ENCODE data around the gene RIN1. TPM values are rescaled to one million over a fixed set of nuclear protein-coding genes. Genes with fewer than 3 reads are reported as not detected.

The RIN1 gene
- total RNA-seq, 2 donors from 2014 or later, result 1.6 to 3.4 TPM

DNA sequence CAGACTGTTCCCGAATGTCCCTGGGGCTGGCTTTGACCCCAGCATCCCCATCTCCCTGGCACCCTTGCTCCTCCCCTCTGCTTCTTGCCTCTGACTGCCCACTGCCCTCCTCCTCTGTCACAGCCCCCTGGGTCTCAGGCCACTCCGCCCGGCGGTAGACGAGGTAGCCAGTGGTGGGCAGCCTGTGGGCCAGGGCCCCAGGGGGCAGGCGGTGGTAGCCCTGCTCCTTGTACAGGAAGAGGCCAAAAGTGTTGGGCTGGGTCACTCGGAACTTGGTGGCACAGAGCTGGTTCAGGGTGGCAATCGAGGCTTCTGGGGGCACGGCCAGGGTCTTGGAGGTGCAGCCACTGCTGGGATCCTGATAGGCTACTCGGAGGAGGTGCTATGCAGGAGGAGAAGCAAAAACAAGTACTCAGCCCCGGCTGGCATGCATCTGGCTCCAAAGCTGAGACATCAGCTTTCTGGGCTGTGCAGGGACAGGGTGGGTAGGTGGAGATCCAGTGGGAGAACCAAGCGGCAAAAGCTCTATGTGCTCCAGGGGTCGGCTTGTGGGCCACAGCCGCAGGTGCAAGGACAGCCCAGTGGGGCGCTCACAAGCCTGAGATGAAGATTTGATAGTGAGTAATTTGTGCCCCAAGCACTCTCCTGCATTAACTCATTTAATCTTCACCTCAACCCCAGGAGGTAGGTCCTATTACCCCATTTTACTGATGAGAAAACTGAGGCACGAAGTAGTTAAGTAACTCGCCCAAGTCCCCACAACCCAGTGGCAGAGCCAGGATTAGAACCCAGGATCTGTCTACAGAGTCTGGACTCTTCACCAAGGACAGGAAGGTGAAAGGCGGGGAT, 3.6 kb downstream of the RIN1 start:
- no peak for ATAC-seq (replicated peaks)
- H3K27ac Mint-ChIP-seq, result no peak overlapping the region
- peaks cover 13% of the 10 kb centered on the region for H3K4me1 Mint-ChIP-seq
- peaks cover 15% of the 10 kb centered on the region for H3K36me3 Mint-ChIP-seq (ENCODE audit: low read depth)
- no peaks in the 10 kb centered on the region for H3K27me3 Mint-ChIP-seq
- H3K4me3 Mint-ChIP-seq, result no peak overlapping the region
- no peaks in the 10 kb centered on the region for H3K9me3 Mint-ChIP-seq

GRCh38 chr11:66331542-66332370, 4.5 kb downstream of the RIN1 start:
- Mint-ChIP-seq H3K36me3 (ENCODE audit: low read depth) (peaks cover 6% of the 10 kb centered on the region), H3K27ac (no peak overlapping the region), H3K27me3 (no peaks in the 10 kb centered on the region), H3K9me3 (no peaks in the 10 kb centered on the region), H3K4me3 (no peak overlapping the region), H3K4me1 (peaks cover 13% of the 10 kb centered on the region)
- ATAC-seq (replicated peaks), result no peak

- Mint-ChIP-seq H3K27ac (no peak overlapping the region), H3K27me3 (no peaks in the 10 kb centered on the region), H3K36me3 (ENCODE audit: low read depth) (no peaks in the 10 kb centered on the region), H3K4me1 (peaks cover 7% of the 10 kb centered on the region), H3K4me3 (no peak overlapping the region), H3K9me3 (no peaks in the 10 kb centered on the region)
- ATAC-seq (replicated peaks), result no peak
Measured at GRCh38 chr11:66330931-66331330, 5.3 kb downstream of the RIN1 start.

DNA sequence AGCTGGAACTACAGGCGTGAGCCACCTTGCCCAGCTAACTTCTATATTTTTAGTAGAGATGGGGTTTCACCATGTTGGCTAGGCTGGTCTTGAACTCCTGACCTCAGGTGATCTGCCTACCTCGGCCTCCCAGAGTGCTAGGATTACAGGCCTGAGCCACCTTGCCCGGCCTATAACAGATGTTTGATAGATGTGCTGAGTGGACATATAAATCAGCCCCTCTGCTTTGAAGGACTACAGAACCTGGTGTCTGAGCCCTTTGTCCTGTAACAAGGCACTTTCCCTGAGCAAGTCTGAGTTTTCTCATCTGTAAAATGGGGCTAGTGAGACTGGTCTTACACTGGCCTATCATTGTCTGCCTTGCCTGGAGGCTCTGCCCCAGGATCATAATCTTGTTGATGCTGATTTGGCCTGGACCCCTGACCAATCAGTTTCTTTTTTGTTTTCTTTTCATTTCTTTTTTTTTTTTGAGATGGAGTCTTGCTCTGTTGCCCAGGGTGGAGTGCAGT, 7.0 kb downstream of the RIN1 start:
- no peaks in the 10 kb centered on the region for H3K9me3 Mint-ChIP-seq
- H3K27ac Mint-ChIP-seq, result no peak overlapping the region
- peaks cover 7% of the 10 kb centered on the region for H3K4me1 Mint-ChIP-seq
- no peaks in the 10 kb centered on the region for H3K27me3 Mint-ChIP-seq
- ATAC-seq (replicated peaks), result no peak
- H3K36me3 Mint-ChIP-seq (ENCODE audit: low read depth), result no peaks in the 10 kb centered on the region
- H3K4me3 Mint-ChIP-seq, result no peak overlapping the region

DNA sequence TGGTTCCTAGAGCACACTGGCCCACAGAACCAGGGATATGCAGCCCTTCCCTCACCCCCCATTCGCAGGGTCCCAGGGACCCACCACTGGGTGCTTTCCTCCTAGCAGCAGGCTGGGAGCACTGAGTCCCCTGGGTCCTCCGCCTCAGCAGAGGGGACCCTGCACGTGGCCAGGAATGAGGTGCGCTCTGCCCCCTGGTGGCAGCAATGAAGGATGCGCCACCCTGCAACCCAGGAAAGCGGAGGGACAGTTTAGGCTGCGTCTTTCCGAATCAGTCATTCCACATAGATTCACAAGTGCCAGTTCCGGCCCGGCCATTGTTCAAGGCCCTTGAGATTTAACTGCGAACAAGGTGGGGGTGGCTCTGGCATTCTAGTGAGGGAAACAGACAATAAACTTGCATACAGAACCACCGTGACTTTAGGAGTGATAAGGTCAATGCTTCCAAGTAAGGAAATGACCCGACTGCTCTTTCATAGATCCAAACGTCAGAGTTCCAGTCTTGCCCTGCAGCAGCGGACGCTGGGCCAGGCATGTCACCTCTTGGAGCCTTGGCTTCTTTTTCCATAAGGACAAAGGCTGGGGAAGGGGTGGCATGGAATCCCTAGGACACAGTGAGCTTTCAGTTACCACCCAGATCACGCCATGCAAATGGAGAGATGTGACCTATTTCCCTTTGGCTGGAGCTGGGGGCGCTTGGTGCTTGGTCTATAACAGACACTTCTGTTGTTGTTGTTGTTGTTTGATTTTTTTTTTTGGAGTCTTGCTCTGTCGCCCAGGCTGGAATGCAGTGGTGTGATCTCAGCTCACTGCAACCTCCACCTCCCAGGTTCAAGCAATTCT, 7.7 kb downstream of the RIN1 start:
- Mint-ChIP-seq H3K9me3 (no peaks in the 10 kb centered on the region), H3K27me3 (no peaks in the 10 kb centered on the region), H3K36me3 (ENCODE audit: low read depth) (no peaks in the 10 kb centered on the region), H3K27ac (peak overlapping the region; percentile 79), H3K4me1 (peaks cover 10% of the 10 kb centered on the region), H3K4me3 (peak overlapping the region; percentile 5)
- peak; percentile 92 for ATAC-seq (replicated peaks)

DNA sequence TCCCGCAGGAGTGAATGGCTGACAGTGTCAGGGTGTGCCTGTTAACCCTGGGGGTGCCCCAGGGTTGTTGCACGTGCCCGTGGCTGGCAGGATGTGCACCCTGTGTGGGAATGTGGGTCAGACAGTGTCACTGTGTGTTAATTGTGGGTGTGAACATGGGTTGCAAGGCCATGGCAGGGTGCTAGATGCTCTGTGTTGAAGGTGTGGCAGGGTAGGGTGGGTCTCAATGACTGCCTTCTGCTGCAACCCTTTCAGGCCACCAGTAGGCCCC, 8.3 kb downstream of the RIN1 start:
- Mint-ChIP-seq H3K4me1 (peaks cover 13% of the 10 kb centered on the region), H3K27ac (no peak overlapping the region), H3K9me3 (no peaks in the 10 kb centered on the region), H3K27me3 (no peaks in the 10 kb centered on the region), H3K4me3 (peak overlapping the region; percentile 5), H3K36me3 (ENCODE audit: low read depth) (no peaks in the 10 kb centered on the region)
- peak; percentile 34 for ATAC-seq (replicated peaks)

DNA sequence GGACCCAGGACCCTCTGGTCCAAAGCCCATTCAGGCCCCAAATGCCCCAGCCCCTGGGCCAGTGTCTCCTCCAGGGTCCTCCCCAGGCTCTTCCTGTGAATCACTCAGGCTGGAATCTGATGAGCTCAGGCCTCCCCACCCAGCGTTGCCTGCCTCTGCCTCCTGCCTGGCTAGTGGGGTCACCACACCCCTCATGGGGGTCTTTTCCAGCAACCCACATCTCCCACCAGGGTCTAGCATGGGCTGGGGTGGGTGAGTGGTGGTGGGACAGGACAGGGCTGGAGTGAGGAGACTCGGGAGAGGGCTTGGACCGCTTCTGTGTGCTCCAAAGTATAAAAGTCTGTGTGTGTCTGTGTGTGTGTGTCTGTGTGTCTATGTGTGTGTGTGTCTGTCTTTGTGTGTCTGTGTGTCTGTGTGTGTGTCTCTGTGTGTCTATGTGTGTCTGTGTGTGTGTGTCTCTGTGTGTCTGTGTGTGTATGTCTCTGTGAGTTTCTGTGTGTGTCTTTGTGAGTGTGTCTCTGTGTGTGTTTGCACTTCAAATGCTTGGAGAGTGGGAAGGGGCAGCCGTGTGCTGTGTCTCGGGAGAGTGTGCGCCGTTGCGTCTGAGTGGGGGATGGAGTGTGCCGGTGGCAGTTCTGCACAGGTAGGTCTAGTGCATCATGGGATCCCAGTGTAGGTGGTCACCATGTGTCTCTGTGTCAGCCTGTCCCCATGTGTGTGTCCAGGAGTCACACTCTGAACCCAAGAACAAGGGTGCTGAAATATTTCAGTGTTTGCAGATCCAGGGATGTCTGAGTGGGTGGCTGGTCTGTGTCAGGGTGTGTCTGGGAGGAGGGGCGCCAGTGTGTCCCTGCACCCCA, 8.8 kb downstream of the RIN1 start:
- H3K27ac Mint-ChIP-seq, result peak overlapping the region; percentile 3
- no peaks in the 10 kb centered on the region for H3K27me3 Mint-ChIP-seq
- ATAC-seq (replicated peaks), result no peak
- no peaks in the 10 kb centered on the region for H3K9me3 Mint-ChIP-seq
- peak overlapping the region; percentile 5 for H3K4me3 Mint-ChIP-seq
- H3K36me3 Mint-ChIP-seq (ENCODE audit: low read depth), result no peaks in the 10 kb centered on the region
- peaks cover 13% of the 10 kb centered on the region for H3K4me1 Mint-ChIP-seq

GRCh38 chr11:66326261-66327111, 9.7 kb downstream of the RIN1 start:
- H3K27me3 Mint-ChIP-seq, result no peaks in the 10 kb centered on the region
- H3K27ac Mint-ChIP-seq, result no peak overlapping the region
- no peaks in the 10 kb centered on the region for H3K36me3 Mint-ChIP-seq (ENCODE audit: low read depth)
- ATAC-seq (replicated peaks), result no peak
- H3K9me3 Mint-ChIP-seq, result no peaks in the 10 kb centered on the region
- no peak overlapping the region for H3K4me3 Mint-ChIP-seq
- H3K4me1 Mint-ChIP-seq, result peaks cover 13% of the 10 kb centered on the region

- H3K9me3 Mint-ChIP-seq, result no peaks in the 10 kb centered on the region
- H3K4me1 Mint-ChIP-seq, result peaks cover 13% of the 10 kb centered on the region
- H3K27ac Mint-ChIP-seq, result no peak overlapping the region
- H3K36me3 Mint-ChIP-seq (ENCODE audit: low read depth), result no peaks in the 10 kb centered on the region
- ATAC-seq (replicated peaks), result no peak
- no peaks in the 10 kb centered on the region for H3K27me3 Mint-ChIP-seq
- H3K4me3 Mint-ChIP-seq, result no peak overlapping the region
Measured at GRCh38 chr11:66325263-66325671, 11.0 kb downstream of the RIN1 start.

- no peaks in the 10 kb centered on the region for H3K36me3 Mint-ChIP-seq (ENCODE audit: low read depth)
- no peak overlapping the region for H3K4me3 Mint-ChIP-seq
- peaks cover 13% of the 10 kb centered on the region for H3K4me1 Mint-ChIP-seq
- no peak overlapping the region for H3K27ac Mint-ChIP-seq
- no peaks in the 10 kb centered on the region for H3K9me3 Mint-ChIP-seq
- ATAC-seq (replicated peaks), result no peak
- no peaks in the 10 kb centered on the region for H3K27me3 Mint-ChIP-seq
Measured at GRCh38 chr11:66324664-66325063, 11.6 kb downstream of the RIN1 start.

DNA sequence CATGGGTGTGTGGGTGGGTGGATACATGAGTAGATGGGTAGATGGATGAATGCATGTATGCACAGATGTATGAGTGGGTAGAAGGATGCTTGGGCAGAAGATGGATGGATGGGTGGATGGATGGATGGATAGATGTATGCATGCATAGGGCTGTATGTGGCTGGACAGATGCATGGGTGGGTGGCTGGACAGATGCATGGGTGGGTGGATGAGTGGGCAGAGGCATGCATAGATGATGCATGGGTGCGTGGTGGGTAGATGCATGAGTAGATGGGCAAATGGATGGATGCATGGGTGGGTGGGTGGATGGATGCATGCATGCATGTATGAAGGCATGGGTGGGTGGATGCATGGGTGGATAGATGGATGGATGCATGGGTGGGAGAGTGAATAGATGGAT, 12.6 kb downstream of the RIN1 start:
- peaks cover 13% of the 10 kb centered on the region for H3K4me1 Mint-ChIP-seq

DNA sequence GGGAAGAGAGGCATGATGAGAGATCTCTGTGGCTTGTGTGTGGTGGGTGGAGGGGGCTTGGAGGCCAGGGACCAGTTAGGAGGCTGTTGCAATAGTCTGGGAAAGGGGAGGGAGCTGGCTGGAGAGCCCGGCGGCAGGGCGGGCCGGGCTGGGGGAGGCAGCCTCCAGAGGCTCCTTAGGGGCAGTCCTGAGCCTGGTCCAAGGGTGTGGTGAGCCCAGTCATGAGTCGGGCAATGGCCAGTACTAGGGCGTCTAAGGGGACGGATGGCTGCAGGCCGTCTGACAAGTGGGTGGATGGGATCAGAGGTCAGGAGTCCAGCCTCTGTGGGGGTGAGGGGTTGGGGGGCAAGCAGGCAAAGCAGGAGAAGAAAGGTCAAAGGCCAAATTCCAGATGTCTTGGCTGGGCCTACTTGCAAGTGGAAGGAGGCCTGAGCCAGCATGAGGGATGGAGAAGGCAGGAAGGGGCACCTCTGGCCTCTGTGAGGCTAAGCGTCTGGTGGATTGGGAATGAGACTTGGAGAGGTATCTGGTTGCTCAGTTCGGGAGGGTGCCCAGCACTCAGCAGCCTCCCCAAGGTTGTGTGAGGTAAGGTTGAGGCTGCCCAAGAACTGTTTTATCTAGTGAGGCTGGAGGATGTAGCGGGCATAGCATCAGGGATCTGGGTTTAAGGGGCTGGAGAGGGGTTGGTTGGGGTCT, 13.4 kb downstream of the RIN1 start:
- no peak for ATAC-seq (replicated peaks)
- Mint-ChIP-seq H3K4me1 (peaks cover 13% of the 10 kb centered on the region), H3K27me3 (no peaks in the 10 kb centered on the region), H3K36me3 (ENCODE audit: low read depth) (no peaks in the 10 kb centered on the region), H3K4me3 (no peak overlapping the region), H3K9me3 (no peaks in the 10 kb centered on the region), H3K27ac (no peak overlapping the region)

More for the DNA sequence above, 12.6 kb downstream of the RIN1 start:
- no peak for ATAC-seq (replicated peaks)
- Mint-ChIP-seq H3K9me3 (no peaks in the 10 kb centered on the region), H3K36me3 (ENCODE audit: low read depth) (no peaks in the 10 kb centered on the region), H3K27me3 (no peaks in the 10 kb centered on the region), H3K4me3 (no peak overlapping the region), H3K27ac (no peak overlapping the region)
